ENCODE results near the gene MYO18A. TPM values are rescaled to one million over a fixed set of nuclear protein-coding genes. Genes with fewer than 3 reads are reported as not detected.
"Not testable (repeated sequence)": the region's sequence is repeated elsewhere in the genome, so short reads cannot be mapped to it uniquely, and the experiment has no call there.

The MYO18A gene
- total RNA-seq, 1 donor = 59.6 TPM

DNA sequence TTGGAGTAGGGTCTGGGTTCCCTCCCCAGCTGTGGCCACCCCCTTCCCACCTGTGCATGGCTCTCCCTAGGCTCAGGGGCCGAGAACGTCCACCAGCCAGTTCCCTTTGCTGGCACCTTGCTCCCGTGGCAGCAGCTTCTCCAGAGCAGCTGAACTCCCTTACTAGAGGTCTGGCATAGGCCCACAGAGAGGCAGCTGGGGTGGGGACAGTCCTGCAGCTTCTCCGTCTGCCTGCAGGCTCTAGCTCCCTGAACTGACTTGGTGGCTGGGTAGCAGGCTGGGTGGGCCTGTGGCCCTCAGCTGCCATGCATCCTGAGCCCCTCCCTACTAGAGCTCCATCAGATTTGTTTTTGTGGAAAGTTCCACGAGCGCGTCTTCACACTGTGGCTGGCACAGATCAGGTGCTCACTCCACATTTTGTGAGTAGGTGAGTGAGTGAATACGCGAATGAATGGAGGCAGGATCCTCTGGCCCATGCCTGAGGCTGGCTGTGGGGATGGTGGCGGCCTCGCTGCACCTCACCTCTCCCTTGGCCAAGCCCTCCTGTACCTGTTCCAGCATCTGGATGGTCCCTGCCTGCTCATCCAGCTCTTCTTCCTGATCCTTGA, 86.0 kb downstream of the MYO18A start:
- DNase-seq (ENCODE audit: low read depth) = no peak
- H3K4me3 ChIP-seq (ENCODE audit: low read depth, low read length) = no peak overlapping the region
- TF ChIP-seq, protein P1, sequence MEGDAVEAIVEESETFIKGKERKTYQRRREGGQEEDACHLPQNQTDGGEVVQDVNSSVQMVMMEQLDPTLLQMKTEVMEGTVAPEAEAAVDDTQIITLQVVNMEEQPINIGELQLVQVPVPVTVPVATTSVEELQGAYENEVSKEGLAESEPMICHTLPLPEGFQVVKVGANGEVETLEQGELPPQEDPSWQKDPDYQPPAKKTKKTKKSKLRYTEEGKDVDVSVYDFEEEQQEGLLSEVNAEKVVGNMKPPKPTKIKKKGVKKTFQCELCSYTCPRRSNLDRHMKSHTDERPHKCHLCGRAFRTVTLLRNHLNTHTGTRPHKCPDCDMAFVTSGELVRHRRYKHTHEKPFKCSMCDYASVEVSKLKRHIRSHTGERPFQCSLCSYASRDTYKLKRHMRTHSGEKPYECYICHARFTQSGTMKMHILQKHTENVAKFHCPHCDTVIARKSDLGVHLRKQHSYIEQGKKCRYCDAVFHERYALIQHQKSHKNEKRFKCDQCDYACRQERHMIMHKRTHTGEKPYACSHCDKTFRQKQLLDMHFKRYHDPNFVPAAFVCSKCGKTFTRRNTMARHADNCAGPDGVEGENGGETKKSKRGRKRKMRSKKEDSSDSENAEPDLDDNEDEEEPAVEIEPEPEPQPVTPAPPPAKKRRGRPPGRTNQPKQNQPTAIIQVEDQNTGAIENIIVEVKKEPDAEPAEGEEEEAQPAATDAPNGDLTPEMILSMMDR (IDR thresholded peaks at IDR 0.05; ENCODE audit: insufficient read depth, low read depth, low read length) = no peak

DNA sequence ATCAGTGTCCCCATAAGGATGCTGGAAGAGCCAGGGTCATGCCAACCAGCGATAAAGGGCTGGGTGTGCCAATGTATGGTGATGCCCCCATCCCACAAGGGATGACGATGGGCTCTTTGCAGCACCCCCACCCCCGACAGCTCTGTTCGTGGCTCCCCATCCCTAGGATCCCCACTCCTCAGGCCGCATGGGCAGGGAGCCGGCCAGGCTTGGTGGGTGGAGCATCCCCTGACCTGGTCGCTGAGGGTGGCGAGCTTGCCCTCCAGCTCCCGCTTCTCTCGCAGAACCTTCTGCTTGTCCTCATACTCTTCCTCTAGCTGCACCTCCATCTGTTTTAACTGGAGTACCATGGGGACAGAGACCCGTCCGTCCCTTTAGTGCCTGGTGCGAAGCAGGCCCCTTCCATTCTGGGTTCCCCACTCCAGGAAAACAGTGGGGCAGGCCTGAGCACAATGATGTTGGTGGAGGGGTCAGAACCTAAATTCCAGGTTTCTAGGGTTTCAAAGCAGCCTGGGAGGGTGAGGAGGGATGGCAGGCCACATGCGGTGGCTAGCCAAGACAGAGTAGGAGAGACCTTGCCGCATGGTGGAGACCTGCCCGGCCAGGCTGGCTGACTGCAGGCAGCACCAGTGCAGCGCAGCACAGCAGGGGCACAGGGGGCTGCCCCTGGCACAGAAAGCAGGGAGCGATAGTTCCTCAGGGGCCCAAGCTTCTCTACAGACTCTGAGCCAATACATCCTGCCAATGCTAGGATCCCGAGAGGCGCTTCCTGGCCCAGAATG, 86.9 kb downstream of the MYO18A start:
- TF ChIP-seq, protein P1 (IDR thresholded peaks at IDR 0.05; ENCODE audit: insufficient read depth, low read depth, low read length) = no peak
- DNase-seq (ENCODE audit: low read depth) = no peak
- no peak overlapping the region for H3K4me3 ChIP-seq (ENCODE audit: low read depth, low read length)

DNA sequence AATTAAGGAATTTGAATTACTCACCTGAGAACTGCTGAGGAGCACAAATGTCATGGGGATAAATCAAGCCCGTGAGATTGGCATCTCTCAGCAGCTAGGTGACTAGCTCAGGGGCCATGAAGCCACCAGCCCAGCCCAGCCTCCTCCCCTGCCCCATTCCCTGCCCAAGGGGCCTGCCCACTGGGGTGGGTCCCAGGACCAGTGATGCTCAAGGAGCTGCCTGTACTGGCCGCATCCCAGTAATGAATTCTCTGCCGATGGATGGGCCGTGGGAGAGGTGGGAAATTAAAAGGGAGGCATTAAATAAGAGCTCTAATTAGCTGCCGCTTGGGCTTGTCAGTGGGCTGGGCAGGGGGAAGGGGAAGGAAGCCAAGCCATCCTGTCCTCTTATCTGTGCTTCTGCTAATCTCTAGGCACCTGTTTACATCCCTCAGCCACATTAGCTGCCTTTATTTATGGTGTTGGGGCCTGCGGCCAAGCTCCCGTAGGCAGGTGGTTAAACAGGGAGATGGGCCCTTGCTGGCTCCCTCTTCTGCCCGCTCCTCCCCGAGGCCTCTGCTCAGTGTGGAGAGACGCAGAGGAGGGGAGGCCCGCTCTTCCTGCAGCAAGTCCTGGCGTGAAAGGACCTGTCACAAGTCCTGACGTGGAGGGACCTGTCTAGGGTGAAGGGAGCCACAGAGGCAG, 88.5 kb downstream of the MYO18A start:
- TF ChIP-seq, protein P1 (IDR thresholded peaks at IDR 0.05; ENCODE audit: insufficient read depth, low read depth, low read length) = no peak
- no peak overlapping the region for H3K4me3 ChIP-seq (ENCODE audit: low read depth, low read length)
- no peak for DNase-seq (ENCODE audit: low read depth)

DNA sequence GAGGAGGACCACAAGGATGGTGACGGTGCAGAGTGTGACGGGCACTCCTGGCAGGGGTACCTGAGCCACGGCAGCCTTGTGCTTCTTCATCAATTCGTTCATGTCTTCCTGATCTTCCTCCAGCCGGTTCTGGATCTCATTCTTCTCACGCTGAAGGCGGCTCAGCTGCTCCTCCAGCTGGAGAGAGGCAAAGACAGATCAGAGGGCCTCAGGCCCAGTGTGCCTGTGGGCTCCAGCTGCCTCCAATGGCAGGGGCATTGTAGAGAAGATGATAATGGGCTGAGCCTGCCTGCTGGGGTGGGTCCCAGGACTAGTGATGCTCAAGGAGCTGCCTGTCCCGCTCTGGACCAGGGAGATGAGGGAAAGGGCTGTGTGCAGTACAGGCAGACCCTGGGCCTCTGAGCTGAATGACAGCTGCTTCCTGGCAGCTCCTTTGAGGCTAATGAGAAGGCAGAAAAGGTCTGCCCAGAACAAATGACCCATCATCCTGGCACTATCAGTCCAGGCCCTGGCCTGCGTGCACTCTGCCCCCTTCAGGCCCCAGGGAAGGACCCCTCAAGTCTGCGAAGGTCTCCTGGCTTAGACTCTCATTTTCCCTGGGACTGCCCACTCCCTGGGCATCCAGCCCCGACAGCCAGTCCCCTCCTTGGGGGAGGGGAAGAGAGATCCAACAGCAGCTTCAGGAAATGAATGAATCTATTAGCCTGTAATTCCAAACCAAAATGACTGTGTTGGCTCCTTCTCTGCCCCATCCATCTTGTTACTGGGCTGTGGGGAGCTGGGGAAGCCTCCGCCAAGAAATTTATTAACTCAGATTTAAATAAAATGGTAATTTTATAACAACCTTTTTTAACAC, 89.2 kb downstream of the MYO18A start:
- no peak for DNase-seq (ENCODE audit: low read depth)
- no peak overlapping the region for H3K4me3 ChIP-seq (ENCODE audit: low read depth, low read length)
- TF ChIP-seq, protein P1 (IDR thresholded peaks at IDR 0.05; ENCODE audit: insufficient read depth, low read depth, low read length) = no peak

DNA sequence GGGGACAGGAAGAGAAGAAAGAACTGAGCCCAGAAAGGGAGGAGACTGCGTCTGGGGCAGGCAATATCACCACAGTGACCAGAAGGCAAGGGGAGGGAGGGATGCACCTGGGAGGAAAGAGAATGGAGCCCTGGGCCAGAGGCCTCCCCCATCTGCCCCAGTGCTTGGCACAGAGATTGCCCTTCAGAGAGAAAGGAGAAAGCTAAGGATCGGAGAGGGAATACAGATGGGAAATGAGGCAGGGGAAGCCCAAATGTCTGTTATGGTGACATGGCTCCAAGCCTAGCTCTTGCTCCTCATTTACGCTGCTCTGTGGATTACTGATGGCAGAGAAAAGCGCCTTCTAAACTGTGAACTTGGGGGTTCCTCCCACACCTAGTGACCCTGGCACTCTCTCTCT, 90.1 kb downstream of the MYO18A start:
- no peak overlapping the region for H3K4me3 ChIP-seq (ENCODE audit: low read depth, low read length)
- DNase-seq (ENCODE audit: low read depth) = no peak
- TF ChIP-seq, protein P1 (IDR thresholded peaks at IDR 0.05; ENCODE audit: insufficient read depth, low read depth, low read length) = no peak

DNA sequence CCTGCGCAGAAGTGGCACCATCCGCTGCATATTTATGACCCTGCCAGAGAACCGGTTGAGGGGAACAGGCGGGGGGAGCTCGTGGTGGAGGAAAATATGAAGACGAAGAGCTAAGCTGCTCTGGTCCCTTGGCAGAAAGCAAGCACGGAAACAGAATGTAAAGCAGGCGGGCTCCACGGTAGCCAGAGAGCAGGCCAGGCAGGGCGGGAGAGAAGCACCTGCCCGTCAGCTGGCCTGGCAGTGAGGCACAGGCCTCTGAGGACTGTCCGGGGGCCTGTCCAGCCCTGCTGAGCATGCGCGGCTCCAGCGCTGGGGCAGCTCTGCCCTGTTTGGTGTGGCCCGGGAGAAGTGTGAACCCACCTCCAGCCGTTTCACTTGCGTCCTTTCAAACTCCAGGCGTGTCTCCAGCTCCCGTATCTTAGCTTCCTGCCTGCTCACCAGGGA, 90.6 kb downstream of the MYO18A start:
- DNase-seq (ENCODE audit: low read depth) = no peak
- TF ChIP-seq, protein P1 (IDR thresholded peaks at IDR 0.05; ENCODE audit: insufficient read depth, low read depth, low read length) = no peak
- H3K4me3 ChIP-seq (ENCODE audit: low read depth, low read length) = no peak overlapping the region

DNA sequence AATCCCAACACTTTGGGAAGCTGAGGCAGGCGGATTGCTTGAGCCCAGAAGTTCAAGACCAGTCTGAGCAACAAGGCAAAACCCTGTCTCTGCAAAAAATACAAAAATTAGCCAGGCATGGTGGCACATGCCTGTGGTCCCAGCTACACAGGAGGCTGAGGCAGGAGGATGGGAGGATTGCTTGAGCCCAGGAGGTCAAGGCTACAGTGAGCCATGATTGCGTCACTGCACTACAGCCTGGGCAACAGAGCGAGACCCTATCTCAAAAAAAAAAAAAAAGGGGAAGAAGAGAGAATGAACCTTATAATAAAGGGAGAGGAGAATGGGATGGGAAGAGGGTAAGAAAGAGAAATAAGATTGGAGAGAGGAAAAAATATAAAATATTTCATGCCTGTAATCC, 91.4 kb downstream of the MYO18A start:
- not testable (repeated sequence) for DNase-seq (ENCODE audit: low read depth); H3K4me3 ChIP-seq (ENCODE audit: low read depth, low read length)
